Measurements from ENCODE around the gene CLSTN1.

DNA sequence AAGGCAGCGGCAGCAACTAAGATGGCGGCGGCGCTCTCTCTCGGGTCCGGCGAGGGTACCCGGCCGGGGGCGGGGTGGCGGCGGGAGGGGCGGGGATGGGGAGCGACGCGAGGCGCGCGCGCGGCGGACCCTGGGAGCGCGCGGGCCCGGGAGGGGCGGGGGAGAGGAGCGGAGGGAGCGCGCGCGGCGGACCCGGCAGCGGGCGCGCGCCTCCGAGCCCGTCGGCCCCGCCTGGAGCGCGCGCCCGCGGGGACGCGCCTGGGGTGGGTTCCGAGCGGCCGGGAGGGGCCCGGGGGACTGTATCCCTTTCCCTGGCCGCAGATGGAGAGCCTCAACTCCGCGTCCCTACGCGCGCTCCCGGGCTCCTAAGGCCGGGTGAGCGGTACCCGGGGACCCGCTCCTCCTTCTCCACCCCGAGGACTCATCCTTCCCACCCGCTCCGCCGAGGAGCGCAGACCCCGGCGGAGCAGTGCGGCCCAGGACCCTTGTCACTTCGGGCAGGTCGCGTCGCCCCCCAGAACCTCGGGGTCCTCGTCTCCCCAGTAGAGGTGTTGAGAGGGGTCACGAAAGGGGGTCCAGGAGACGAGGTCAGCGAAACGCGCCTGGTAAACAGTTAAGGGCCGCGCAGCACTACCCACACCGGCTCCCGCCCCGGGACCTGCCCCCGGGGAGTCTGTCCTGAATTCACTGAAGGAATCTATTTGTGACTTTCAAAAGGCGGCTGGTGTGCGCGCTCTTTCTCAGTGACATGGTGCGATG, at the start of gene CLSTN1:
- TF ChIP-seq, protein P1, sequence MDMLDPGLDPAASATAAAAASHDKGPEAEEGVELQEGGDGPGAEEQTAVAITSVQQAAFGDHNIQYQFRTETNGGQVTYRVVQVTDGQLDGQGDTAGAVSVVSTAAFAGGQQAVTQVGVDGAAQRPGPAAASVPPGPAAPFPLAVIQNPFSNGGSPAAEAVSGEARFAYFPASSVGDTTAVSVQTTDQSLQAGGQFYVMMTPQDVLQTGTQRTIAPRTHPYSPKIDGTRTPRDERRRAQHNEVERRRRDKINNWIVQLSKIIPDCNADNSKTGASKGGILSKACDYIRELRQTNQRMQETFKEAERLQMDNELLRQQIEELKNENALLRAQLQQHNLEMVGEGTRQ (IDR thresholded peaks at IDR 0.05; ENCODE audit: borderline replicate concordance, low read depth, low read length): no peak
- TF ChIP-seq FOXM1 (IDR thresholded peaks at IDR 0.05; ENCODE audit: low read depth, low read length) (no peak), RCOR1 (conservative IDR thresholded peaks at IDR 0.05; ENCODE audit: low read depth, low read length) (no peak), NFYB (IDR thresholded peaks at IDR 0.05; ENCODE audit: insufficient read depth, low read depth, low read length) (no peak)
- TF ChIP-seq, protein P2, sequence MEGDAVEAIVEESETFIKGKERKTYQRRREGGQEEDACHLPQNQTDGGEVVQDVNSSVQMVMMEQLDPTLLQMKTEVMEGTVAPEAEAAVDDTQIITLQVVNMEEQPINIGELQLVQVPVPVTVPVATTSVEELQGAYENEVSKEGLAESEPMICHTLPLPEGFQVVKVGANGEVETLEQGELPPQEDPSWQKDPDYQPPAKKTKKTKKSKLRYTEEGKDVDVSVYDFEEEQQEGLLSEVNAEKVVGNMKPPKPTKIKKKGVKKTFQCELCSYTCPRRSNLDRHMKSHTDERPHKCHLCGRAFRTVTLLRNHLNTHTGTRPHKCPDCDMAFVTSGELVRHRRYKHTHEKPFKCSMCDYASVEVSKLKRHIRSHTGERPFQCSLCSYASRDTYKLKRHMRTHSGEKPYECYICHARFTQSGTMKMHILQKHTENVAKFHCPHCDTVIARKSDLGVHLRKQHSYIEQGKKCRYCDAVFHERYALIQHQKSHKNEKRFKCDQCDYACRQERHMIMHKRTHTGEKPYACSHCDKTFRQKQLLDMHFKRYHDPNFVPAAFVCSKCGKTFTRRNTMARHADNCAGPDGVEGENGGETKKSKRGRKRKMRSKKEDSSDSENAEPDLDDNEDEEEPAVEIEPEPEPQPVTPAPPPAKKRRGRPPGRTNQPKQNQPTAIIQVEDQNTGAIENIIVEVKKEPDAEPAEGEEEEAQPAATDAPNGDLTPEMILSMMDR (IDR thresholded peaks at IDR 0.05 in 2 of 3, conservative IDR thresholded peaks at IDR 0.05 in 1 of 3; ENCODE audit: control insufficient read depth in 2 of 3, extremely low read depth in 1 of 3, insufficient read depth in 1 of 3, low read depth in 3 of 3, low read length in 3 of 3): no peak
- TF ChIP-seq, protein P3, sequence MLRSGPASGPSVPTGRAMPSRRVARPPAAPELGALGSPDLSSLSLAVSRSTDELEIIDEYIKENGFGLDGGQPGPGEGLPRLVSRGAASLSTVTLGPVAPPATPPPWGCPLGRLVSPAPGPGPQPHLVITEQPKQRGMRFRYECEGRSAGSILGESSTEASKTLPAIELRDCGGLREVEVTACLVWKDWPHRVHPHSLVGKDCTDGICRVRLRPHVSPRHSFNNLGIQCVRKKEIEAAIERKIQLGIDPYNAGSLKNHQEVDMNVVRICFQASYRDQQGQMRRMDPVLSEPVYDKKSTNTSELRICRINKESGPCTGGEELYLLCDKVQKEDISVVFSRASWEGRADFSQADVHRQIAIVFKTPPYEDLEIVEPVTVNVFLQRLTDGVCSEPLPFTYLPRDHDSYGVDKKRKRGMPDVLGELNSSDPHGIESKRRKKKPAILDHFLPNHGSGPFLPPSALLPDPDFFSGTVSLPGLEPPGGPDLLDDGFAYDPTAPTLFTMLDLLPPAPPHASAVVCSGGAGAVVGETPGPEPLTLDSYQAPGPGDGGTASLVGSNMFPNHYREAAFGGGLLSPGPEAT (IDR thresholded peaks at IDR 0.05; ENCODE audit: low read depth): no peak
